LNCAP (cell line): ENCODE measurements around the gene ZNF536.

Source experiments
- CTCF ChIP-seq: fragments of 450-650 bp; IDR thresholded peaks from 2 replicates; pipeline ENCODE4 v1.5.1; 2017; ENCODE audit warnings: mild to moderate bottlenecking

Gene ZNF536

GRCh38 chr19:30376826-30377425 lies 4.7 kb downstream of the ZNF536 start:
- TF ChIP-seq CTCF: no peak

DNA sequence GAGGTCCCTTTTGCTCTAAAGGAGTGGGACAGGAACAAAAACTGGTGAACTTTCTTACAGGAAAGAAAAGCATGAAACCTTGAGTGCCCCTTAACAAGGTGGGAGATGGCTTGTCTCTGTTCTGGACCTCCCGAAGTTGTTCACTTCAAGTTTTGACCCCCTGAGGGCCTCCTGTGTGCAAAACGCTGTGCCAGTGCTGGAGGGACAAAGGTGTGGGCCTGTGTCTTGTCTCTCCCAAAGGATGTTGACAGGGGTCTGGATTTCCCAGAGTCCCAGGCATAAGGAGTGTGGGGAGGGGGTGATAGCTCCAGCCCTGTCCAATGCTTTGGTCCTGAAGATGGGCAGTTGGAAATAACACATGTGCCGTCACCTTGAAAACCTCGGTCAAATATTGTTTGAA lies 6.5 kb downstream of the ZNF536 start:
- TF ChIP-seq CTCF: no peak

DNA sequence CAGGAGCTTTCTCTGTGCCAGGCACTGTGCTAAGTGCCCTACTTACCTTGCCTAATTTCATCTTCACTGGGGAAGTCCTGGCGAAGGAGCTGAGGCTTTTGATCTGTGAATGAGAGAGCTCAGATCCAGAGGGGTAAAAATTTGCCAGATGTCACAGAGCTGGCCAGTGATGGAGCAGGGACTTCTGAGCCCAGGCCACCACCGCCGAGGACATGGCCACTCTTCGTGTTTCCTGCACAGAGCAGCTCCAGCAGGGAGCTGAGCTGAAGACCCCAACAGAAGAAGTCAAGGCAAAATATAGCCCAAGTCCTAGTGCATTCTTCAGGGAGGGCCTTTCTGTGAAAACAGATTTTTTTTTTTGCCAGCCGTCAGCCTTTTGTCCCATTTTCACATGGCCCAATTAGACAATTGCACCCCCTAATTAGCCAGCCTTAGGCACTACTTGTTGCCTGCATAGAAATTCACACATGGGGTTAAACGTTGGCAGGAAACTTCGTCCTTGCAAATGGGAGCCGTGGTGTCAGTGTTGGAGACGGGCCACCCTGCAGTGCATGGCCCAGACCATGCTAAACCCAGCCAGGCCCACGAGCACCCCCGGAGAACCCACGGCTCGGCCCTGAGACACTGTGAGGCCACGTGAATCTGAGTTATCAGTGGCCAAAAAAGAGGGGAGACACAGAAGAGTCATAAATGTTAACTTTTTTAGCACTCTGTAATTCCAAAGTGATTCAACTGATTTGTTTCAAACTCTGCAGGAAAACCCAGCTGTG lies 7.8 kb downstream of the ZNF536 start:
- no peak for TF ChIP-seq CTCF

DNA sequence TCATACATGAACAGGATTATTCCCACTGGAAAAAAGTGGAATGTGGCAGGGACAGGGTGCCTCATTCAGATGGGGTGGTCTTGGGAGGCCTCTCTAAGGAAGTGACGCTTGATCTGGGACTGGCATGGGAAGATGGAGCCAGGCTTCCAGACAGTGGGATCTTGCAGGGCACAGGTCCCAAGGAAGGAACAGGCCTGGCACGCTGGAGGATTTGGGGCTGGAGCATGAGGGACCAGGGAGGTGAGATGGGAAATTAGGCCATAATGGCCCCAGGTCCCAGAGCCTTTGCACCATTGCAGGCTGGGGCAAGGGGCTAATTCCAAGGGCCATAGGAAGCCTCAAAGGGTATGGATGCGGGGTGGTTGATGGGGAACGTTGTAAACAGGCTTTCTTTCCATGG lies 9.2 kb downstream of the ZNF536 start:
- TF ChIP-seq CTCF: no peak

DNA sequence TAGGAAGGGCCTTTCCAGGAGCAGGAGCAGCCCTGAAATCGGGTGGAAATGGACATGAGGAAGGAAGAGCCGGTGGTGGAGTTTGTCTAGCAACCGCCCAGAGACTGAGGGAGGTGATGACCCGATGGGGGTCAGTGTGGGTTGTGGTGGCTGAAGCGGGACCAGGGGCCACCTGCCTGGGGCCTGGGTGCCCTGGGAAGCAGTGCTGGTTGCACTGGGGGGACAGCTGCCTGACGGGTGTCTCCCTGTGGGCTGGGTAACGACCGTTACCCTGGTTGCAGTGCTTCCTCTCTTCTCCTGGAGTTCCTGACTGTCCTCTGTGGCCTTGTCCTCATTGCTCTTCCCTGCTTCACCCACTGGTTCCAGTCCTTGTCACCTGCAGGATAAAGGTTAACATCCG lies 13.0 kb downstream of the ZNF536 start:
- TF ChIP-seq CTCF: no peak

- no peak for TF ChIP-seq CTCF
Observed at GRCh38 chr19:30385666-30386065, 13.5 kb downstream of the ZNF536 start.

GRCh38 chr19:30386551-30387143 lies 14.5 kb downstream of the ZNF536 start:
- TF ChIP-seq CTCF: no peak
